ENCODE results near the gene PSMD12.

- no peak for TF ChIP-seq CTCF (conservative IDR thresholded peaks at IDR 0.05 in 1 of 2, IDR thresholded peaks at IDR 0.05 in 1 of 2; ENCODE audit: low read depth in 1 of 2, low read length in 2 of 2)
- TF ChIP-seq EZH2 (IDR thresholded peaks at IDR 0.05; ENCODE audit: low read length, missing control alignments): no peak
Measured at GRCh38 chr17:67414559-67414958, 48.2 kb upstream of the PSMD12 start.

All from fibroblast of lung (primary cell).